CD4-positive, alpha-beta T cell treated with Interleukin-6 for 4 hours (primary cell): ENCODE results near the gene OVCA2.
A peak's percentile ranks its signal among the peaks of the same experiment; 100 is the strongest.

ENCODE experiments used
- DNase-seq: peaks from one replicate; pipeline ENCODE4 v3.0.0-alpha.2; 2020; ENCODE audit warnings: mixed read lengths

Gene OVCA2

DNA sequence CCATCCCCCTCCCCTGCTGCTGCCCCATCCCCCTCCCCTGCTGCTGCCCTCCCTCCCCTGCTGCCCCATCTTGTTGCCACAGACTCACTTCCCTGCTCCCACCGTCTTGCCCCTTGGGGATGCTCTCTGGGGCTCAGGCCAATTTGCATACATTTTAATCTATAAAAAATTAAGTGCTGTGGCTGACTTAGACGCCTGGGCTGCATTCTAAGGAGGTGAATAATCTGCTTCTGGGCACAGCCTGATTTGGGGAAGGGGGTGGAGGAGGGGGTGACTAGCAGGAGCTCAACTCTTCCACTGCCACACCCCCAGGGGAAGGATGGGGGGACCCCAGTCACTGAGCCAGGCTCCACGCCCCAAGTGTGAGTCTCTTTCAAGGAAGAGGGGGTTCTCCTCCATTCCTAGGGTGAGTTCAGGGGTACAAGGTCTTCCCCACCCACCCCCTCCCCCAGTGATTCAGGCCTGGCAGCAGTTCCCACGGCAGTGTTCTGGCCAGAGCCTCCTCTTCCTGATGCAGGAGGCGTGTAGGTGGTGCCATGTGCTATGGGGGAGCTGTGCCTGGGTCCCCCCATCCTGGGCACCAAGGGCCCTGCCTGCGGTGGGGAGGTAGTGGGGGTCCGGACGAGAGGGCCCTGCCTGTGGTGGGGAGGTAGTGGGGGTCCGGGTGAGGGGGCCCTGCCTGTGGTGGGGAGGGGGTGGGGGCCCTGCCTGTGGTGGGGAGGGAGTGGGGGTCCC is 6.8 kb upstream of the OVCA2 start:
- DNase-seq = no peak

GRCh38 chr17:2035541-2036488 is 6.0 kb upstream of the OVCA2 start:
- no peak for DNase-seq

DNA sequence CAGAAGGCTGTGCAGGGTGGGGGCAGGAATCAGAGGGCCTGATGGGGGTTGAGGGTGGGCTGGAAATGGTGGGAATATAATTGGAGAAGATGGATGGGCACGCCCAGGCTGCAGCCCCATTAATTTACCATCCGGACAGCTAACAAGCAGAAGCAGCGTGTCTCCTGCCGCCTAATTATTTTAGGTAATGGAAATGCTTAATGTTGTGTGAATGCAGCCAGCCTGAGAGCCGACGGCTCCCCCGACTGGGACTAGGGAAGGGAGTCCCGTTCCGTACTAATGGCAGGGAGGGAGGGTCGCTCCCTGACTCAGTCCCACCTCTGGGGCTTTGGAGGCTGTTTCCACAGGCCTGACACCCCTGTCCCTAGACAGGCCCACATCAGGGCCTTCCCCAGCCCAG is 4.7 kb upstream of the OVCA2 start:
- no peak for DNase-seq

GRCh38 chr17:2040219-2040827 is 1.5 kb upstream of the OVCA2 start:
- DNase-seq = no peak

- DNase-seq = no peak
Observed at GRCh38 chr17:2040942-2041560, 771 bp upstream of the OVCA2 start.

DNA sequence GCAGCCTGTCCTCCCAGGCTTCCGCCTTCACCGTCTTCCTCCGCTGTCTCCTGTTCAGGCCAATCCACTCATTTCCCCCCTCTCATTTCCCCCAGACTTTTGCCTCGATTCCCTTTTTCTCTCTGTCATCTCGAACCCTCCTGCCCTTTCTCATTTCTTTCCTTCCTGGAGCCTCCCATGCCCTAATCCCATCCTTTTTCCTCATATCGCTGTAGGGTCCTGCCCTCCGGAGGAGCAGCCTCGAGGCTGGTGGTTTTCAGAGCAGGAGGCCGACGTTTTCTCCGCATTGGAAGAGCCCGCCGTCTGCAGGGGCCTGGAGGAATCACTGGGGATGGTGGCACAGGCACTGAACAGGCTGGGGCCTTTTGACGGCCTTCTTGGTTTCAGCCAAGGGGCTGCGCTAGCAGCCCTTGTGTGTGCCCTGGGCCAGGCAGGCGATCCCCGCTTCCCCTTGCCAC is 597 bp downstream of the OVCA2 start:
- peak; percentile 29 for DNase-seq

DNA sequence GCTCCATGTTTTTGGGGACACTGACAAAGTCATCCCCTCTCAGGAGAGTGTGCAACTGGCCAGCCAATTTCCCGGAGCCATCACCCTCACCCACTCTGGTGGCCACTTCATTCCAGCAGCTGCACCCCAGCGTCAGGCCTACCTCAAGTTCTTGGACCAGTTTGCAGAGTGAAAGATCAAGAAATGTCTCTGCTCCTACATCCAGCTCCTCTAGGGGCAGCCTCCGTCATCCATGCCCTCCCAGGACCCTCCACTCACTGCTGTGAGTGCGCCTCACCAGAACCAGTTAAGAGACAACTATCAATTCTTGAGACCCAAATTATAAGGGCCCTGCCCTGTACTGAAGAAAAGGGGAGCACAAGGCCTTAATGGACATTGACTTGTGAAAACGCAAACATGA is 1.1 kb downstream of the OVCA2 start:
- no peak for DNase-seq

DNA sequence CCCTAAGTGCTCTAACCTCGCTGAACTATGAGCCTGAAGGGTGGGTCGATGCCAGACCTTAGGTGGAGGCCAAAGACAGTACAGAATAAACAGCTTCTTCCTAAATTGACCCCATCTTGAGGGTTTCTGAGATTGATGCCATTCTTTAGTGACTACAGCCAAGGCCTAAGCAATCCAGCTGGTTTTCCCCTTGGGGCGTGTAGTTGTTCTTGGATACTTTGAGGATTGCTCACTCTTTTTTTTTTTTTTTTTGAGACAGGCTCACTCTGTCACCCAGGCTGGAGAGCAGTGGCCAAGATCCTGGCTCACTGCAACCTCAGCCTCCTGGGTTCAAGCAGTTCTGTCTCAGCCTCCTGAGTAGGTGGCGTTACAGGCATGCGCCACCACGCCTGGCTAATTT is 2.0 kb downstream of the OVCA2 start:
- no peak for DNase-seq

- no peak for DNase-seq
Observed at GRCh38 chr17:2044263-2044894, 2.6 kb downstream of the OVCA2 start.

- DNase-seq = no peak
Observed at GRCh38 chr17:2047590-2047989, 5.8 kb downstream of the OVCA2 start.

DNA sequence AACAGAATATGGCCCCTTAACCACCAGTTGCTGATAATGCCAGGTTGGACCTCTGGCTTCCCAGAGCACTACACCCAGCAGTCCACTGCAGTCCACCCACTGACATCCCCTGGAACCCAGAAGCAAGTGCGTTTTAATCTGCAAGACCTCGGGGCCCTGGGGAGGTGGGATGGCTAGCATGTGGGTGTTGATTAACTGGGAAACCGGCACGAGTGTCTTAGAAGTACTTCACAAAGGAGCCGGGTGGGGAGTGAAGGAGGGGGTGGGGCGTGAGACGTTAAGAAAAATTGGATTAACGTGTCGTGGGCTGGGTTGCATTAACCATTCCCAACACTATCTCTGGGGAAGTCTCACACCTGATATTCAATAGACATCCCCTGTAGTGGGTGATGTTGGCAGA is 7.0 kb downstream of the OVCA2 start:
- DNase-seq = no peak

GRCh38 chr17:2049333-2050299 is 7.8 kb downstream of the OVCA2 start:
- peak; percentile 89 for DNase-seq

DNA sequence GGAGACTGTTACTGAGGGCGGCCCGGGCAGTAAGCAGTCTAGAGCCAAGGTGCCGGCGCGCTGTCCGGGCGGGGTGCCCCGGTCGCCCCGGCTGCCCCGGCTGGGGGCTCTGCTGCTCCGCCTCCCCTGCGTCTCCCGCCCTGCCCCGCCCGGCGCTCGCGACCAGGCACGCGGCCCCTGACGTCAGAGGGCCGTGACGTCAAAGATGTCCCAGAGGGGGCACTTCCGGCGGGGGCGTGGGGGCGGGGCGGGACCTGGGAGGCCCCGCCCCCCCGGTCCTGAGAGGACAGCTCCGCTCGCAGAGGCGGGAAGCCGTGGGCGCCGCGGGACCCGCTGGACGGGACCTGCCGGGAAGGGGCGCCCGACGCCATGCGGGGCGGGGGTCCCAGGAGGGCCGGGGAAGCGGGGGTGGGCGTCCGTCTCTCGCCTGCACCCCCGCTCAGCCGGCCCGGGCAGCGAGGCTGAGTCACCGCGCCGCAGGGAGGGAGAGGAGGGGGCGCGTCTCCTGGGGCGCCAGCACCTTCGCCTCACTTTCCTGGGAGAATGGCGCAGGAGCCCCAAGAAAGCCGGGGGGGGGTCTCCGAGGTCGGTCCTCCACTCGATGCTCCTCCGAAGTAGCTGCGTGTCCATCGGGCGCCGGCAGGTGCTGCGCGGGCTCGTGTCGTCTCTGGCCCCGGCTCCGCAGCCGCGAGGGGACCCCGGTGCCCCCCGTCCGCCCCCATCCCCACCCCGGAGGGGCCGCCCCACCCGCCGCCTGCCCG is 8.7 kb downstream of the OVCA2 start:
- peak; percentile 68 for DNase-seq

- DNase-seq = no peak
Observed at GRCh38 chr17:2051061-2051932, 9.5 kb downstream of the OVCA2 start.

DNA sequence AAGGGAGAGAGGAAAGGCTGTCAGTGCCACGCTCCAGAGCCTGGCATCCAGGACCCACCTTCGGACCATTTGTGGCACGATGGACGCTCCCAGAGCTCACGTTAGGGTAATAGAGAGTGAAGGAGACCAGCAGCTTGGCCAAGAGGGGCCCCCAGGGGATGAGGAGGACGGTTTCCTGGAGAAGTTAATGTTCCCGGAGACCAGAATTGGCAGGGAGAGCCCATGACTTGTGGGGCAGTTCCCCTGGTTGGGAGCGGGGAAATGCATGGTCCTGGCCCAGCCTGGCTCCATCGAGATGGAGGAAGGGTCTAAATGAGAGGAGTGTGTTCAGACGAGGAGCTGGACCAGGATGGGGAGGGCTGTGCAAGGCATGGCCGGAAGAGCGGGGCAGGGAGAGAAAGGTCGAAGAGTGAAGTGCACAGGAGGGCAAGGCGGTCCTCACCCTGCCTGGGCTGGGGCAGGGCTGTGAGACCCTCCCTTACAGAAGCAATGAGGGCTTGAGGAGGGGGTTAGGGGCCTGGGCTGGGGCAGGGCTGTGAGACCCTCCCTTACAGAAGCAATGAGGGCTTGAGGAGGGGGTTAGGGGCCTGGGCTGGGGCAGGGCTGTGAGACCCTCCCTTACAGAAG is 10.2 kb downstream of the OVCA2 start:
- DNase-seq = no peak

DNA sequence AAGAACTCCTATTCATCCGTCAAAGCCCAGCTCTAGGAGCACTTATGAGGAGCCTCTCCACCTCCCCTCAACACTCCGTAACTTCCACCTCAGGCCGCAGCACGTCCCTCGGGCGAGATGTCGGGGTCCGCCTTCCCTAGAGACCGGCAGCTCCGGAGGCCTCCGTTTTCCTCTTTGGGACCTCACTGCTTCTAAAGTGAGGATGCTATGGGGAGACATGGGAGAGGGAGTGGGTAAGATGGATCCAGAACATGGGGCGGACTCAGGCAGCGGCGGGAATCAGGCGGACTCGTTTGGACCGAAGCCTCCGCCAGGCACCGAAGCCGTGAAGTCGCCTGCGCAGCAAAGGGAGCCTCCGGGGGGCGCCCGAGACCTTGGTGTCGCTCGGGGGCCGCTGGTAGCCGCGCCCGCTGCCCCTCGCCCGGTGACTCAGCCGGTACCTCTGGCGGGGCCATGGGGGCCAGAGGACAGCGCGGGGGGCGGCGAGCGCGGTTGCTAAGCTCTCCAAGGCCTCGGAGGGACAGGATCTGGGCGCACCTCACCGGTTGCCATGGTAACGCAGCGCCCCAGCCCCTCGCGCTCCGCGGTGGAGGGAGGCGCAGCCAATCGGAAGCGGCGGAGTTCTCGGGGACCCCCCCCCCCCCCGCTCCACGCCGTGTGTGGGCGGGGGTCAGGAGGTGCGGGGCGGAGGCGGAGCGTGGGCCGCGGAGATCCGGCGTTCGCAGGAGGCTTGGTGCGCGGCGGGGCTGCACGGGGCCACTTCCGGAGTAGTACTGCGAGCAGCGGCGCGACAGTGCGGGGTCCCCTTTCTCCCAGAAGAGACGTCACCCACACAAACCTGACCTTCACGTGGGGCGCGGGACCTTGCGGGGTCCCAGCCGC is 11.8 kb downstream of the OVCA2 start:
- peak; percentile 77 for DNase-seq

GRCh38 chr17:2054262-2054511 is 12.4 kb downstream of the OVCA2 start:
- DNase-seq = no peak
